Adrenal gland (tissue), 5 donors: ENCODE data around the gene HEATR5B.

ENCODE experiments used
- POLR2A ChIP-seq, 2 donors: fragments of 450-650 bp; IDR thresholded peaks; one replicate each; pipeline ENCODE4 v1.6.1; 2017; ENCODE audit warnings: antibody characterized with exemption in 2 of 2, mild to moderate bottlenecking in 2 of 2, moderate library complexity in 1 of 2
- TF ChIP-seq, protein P1 (sequence below), 6 experiments: fragments of 450-650 bp in 4 of 6; fragments of 200-600 bp in 2 of 6; sonication (generic) in 1 of 6; IDR thresholded peaks; 1 replicate in 5 of 6; 2 replicates in 1 of 6; pipeline versions ENCODE4 v1.5.1 to v1.8.0; 2016 to 2021; ENCODE audit warnings: antibody characterized with exemption in 6 of 6, mild to moderate bottlenecking in 2 of 6, moderate library complexity in 1 of 6
- donor health status: DM: no; HTN: no; CAD: no.

DNA sequence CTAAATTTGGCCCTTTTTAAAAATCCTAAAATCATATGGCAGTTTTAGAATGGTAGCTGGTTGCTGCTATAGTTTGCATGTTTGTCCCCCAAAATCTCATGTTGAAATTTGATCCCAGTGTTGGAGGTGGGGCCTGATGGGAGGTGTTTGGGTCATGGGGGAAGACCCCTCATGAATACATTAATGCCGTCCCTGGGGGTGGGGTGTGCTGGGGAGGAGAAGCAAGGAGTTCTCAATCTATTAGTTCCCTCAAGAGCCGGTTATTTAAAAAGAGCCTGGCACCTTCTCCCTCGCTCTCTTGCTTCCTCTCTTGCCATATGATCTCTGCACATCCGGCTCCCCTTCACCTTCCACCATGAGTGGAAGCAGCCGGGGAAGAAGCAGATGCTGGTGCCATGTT, 21.0 kb upstream of the HEATR5B start:
- TF ChIP-seq, protein P1, sequence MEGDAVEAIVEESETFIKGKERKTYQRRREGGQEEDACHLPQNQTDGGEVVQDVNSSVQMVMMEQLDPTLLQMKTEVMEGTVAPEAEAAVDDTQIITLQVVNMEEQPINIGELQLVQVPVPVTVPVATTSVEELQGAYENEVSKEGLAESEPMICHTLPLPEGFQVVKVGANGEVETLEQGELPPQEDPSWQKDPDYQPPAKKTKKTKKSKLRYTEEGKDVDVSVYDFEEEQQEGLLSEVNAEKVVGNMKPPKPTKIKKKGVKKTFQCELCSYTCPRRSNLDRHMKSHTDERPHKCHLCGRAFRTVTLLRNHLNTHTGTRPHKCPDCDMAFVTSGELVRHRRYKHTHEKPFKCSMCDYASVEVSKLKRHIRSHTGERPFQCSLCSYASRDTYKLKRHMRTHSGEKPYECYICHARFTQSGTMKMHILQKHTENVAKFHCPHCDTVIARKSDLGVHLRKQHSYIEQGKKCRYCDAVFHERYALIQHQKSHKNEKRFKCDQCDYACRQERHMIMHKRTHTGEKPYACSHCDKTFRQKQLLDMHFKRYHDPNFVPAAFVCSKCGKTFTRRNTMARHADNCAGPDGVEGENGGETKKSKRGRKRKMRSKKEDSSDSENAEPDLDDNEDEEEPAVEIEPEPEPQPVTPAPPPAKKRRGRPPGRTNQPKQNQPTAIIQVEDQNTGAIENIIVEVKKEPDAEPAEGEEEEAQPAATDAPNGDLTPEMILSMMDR (IDR thresholded peaks at IDR 0.05), result no peak
- TF ChIP-seq POLR2A (IDR thresholded peaks at IDR 0.05), result no peak
